ENCODE measurements around the gene WDFY2.

WDFY2 gene

DNA sequence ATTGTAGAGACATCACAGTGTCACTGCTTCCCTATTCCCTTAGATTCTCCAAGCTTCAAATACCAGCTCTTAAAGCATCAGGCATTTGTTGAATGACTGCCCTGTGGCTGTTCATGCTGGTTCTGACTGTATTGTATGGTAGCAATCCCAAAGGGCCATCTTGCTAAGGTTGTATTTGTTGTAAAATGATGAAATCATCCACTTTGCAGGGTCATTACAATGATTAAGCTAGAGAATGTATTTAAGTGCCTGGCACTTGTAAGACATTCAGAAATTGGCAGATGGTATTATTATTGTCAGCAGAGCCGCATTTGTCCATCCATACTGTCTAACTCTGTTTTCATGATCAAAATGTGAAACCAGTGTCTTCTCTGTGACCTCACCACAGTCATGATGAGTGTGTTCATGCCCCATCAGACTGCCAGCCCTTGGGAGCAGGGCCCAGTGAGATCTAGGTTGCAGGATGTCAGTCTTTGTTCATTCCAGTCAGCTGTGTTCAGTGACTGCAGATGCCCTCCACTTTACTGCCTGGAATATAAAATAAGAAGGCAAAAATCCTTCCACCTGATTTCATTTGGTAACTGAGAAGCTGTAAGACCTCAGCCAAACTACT, 133.6 kb downstream of the WDFY2 start:
- DNase-seq: no peak

DNA sequence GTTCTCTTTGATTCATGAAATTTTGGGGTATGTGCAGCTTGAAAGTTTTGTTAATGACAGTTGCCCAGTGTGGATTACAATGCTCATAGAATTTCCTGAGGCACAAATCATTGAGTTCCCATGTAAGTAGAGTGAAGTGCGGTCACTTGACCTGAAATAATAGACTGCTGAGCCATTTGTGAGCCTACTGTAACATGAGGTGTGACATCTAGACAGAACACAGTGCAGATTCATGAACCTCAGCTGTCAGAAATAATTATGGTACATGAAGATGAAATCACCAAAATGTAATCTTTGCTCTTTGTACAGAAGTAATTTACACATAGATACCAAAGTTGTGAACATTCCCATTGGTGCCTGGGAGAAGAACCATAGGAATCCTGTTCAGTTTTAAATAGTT, 135.1 kb downstream of the WDFY2 start:
- DNase-seq: no peak

DNA sequence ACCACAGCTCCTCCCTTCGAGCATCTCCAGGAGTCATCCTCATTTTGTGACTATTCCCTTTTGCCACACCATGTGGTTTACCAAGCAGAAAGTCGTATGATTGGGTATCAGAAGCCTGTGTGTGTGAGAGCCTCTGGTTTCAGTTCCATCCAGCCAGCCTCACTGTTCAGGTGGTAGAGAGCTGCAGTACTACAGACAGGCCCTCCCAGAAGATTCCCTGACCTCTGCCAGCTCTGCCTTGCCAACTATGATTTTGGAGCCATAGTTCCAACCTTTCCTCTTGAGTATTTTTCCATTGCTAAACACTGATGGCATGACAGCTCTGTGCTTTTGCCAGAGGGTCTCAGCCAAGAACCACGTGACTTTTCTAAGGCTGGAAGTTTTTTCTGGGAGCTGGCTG, 137.2 kb downstream of the WDFY2 start:
- no peak for DNase-seq

DNA sequence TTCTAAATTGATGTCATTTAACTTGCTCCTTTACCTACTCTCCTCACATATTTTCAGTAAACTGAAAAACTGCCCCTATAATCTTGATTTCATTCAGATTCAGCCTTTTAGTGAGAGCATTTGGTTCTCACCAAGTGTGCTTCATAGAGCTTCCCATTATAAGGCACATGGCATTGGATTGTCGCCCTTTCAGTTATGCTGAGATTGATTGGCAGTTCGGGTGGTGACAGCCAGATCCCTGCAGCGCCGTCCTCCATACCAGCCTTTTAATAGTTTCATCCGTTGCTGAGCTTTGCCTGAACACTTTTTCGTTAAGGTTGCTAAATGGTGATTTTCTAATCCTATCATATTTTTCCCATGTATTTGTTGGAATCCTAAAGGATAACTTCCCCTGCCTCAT, 139.3 kb downstream of the WDFY2 start:
- DNase-seq: no peak

DNA sequence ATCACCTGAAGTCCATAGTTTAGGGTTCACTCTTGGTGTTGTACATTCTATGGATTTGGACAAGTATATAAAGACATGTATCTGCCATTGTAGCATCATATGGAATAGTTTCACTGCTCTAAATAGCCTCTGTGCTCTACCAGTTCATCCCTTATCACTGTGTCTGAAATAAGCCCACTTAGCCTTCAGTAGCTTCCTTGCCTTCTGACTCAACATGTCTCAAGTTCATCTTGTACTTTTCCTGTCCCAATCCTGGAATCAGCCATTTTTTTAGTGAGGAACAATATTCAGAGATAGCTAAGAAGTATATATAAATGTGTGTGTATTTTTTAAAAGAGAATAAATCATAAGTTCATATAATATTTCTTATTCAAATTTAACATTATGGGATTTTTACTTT, 140.5 kb downstream of the WDFY2 start:
- no peak for DNase-seq

DNA sequence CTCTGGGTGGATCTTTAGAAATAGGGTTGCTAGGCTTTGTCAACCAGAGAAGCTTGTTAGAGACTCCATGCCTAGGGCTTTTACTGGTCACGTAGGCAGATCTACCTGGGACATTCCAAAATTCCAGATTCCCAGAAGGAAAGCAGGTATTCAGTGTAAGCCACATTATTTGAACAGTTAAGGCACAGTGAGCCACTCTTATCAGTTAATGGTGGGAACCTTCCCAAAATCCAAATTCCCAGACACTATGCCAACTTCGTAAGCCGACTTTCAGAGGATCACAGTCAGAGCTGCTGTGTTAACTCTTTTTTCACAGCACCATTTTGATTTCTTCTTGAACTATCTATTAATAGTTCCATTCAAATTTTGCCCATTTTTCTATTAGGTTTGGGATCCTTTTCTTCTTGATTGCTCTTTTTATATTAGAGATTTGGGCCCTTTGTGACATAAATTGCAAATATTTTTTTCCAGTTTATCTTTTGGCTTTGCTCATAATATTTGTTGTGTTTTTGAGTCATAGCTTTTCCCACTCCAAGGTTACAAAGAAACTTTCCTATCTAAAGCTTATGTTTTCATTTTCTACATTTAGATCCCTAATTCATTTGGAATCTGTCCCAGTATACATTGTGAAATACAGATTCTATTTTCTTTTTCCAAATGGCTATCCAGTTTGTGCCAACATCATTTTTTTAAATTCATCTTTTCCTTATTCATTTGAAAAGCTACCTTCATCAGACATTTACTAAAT, 142.4 kb downstream of the WDFY2 start:
- DNase-seq: no peak

DNA sequence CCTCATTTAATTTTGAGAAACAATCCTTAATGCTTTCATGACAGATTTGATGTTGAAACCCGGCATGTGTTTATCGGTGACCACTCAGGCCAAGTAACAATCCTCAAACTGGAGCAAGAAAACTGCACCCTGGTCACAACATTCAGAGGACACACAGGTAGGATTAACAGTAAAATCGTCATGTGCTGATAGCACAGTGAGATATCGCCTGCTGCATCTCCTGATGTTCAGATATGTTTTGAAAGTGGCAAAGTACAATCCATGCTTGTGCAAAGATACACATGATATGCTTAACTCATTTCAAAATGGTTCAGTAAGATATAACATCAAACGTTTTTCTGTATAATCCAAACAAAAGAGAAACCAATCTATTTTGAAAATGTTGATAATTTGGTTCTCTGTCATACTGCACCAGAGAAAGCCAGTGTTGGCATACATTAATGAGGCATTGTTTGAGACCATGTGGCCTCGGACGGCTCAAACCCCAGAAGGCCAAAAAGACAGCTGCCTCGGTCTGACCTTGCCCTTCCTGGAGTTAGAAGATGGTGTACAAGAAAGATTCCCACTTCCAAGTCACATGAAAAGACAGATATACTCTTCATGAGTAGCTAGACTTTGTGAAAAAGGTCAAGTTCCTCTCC, 143.5 kb downstream of the WDFY2 start:
- no peak for DNase-seq

DNA sequence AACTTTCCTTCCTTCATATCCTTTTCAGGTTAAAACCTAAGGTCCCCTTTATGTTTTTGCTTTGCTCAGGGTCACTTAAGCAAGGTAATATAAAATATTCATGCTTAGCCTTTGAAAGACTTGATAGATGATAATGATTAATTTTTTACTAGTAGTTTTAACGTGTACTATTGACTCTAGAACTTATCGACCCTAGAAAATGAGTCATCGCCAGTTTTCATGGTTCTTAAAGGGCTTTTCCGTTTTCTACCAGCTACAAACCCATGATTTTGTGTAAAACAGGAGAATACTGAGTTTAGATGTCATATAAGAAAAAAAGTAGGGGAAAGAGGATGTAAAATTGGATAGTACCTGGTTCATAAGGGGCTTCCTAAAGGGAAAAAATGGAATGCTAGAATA, 144.0 kb downstream of the WDFY2 start:
- DNase-seq: no peak

DNA sequence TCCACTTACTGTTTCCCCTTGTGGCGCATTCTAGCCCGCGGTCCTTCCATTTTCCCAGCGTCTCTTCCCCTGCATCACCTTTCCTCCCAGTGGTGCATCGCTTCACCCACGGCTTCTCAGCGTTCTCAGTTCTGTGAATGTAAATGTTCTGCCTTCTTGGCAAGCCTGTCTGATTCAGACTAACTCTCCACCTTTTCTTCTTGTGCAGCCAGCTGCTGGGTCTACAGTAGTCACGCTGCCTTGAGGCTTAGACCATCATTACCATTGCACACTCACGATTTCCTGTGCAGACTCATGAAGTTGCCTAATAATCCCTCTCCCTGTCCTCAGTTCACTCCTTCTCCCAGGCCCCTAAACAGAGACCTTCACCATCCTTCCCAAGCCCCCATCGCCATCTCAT, 144.7 kb downstream of the WDFY2 start:
- no peak for DNase-seq

DNA sequence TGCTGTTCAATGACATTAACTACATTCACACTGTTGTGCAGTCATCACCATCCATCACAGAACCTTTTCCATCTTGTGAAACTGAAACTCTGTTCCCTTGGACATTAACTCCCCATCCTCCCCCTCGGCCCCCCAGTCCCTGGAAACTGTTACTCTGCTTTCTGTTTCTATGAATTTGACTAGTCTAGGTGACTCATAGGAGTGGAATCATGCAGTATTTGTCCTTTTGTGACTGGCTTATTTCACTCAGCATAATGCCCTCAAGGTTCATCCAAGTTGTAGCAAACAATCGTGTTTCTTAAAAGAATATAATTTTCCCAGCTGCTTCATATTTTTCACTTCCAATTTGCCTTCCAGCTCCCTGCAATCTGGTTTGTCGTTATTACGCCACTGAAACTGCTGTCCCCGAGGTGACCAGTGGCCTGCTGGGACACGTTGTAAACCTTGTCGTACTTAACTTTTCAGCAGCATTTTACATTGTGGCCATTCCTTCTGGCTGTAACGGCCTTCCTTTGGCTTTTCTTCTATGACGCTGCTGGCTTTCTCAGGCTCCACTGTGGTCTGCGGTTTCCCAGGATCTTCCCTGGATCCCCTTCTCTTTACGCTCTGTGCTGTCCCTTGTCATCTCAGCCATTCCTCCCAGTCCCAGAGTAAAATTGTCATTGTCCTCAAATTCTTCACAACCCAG, 145.7 kb downstream of the WDFY2 start:
- no peak for DNase-seq

DNA sequence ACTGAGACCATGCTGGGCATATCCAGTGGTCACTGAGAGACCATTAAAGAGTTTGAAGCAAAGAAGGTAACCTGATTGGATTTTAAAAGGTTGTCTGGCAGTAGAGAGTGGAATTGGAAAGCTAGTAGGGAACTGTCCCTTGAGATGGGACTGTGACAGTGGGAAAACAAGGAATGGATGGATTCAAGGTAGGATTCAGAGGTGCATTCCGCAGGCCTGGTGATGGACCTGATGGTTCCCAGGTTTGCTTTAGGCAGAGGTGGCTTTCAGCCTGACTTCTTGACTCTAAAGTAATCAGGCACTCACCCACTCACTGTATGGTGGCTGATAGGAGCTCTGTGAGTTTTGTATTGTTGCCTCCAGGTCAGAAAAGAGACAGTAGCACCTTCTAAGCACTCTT, 146.7 kb downstream of the WDFY2 start:
- DNase-seq: no peak

DNA sequence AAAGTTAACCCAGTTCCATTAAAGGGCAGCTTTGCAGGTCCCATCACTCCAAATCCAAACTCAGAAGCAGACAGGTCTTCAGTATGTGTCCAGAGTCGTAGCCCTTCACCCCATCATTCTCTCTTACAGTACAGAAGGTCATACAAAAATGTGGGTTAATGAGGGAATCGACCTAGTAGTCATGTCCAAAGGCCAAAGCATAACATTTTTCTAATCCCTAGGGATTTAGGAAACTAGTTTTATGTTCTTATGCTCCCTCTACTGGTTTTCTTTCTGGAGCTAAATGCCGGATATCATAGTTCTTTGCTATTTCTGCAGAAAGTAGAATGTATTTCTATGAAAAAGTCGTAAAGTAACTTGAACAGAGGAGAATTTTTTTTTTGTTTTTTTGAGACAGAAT, 147.5 kb downstream of the WDFY2 start:
- peak; percentile 10 for DNase-seq

DNA sequence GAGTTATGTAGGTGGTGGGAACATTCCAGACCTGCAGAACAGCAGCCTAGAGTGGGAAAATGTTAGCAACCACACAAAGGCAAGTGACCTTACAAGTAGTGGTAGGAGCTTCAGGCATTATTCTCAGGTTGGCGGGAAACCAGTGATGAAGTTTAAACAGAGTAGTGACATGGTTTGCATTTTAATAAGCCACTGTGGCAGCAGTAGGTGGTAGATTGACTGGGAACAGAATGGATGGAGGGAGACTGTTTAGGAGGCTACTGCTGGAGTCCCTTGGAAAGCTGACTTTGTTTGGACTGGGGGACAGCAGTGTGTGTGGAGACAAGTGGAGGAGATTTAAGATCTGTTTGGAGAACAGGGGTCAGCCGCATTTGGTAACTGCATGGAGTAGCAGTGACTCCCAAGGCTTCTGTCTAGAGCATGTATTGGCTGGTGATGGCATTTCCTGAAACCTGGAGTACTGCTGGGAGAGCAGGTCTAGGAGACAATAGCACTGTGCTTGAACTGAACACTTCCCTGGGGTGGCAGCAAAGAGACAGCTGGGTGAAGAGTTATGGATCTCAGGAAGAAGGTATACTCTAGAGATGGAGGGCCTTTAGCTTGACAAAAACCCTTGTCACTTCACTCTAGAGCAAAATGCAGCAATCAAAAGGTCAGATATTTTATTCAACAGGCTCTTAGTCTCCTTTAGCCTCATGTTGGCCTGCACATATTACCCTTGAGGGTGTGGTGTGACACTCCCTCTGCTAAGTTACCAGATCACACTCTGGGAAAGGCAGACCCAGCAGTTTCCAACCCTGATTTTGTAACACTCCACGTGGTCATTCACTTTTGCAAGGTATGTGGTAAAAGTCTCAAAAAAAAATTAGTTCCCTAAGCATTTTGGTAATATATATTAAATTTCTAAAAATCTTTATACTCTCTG, 149.4 kb downstream of the WDFY2 start:
- peak; percentile 24 for DNase-seq

DNA sequence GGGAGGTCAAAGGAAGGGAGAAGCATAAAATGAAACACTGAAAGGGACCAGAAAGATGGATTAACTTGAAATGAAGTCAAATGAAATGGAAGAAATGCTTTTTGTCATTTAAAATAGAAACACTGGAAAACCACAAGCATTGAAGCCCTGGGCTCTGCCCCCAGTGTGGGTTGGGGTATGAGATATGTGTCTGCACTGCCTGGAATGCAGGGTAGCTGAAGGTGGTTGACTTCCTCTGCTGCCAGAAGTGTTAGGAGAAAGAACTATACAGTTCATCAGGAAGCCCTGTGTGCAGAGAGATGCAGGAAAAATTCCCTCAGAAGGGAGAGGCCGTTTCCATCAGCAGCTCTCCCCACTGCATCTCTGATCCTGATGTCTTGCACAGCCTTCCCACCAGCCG, 150.5 kb downstream of the WDFY2 start:
- DNase-seq: no peak

DNA sequence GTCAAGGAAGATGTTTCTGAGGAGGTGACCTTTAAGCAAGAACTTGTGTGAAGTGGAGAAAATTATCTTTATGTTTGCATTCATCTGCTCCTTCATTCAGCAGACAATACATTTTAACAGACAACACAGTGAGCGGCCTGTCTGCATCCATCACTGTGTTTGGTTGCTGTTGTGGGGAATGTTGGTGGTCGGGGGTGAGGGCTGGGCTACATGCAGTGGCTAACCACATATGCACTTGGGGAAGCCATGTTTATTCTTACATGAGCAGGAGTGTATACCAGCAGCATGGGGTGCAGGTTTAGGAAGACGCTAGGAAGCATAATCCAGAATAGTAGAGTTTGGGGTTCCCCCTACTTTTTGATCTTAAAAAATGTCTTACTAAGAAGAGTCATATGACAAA, 153.3 kb downstream of the WDFY2 start:
- DNase-seq: peak; percentile 31

DNA sequence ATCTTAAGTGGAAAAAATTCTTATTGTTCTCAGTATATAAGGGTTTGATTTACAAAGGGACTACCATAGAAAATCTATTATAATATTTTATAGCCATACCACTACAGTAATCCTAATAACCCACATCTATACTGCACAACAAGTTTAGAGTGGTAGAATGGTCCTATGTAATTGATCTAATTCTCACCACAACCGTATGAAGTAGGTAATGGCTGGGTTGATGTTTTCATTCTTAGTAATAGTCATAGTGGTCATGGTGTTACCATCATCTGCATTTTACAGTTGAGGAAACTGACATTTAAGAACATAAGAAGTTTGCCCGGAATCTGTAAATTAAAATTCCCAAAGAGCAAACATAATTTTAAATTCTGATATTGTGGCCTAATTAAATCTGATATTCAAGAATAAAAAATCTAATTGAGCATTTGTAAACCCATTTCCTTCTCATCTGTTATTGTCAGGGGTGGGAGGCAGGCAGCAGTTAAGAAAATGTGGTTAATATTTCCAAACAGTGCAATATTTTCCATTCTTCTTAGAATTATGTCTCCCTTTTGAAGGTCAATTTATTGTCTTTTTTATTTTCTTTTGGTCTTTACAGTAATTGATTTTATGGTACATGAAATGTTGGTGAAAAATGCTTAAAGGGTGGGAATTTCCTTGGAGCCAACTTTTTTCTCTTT, 154.1 kb downstream of the WDFY2 start:
- no peak for DNase-seq

DNA sequence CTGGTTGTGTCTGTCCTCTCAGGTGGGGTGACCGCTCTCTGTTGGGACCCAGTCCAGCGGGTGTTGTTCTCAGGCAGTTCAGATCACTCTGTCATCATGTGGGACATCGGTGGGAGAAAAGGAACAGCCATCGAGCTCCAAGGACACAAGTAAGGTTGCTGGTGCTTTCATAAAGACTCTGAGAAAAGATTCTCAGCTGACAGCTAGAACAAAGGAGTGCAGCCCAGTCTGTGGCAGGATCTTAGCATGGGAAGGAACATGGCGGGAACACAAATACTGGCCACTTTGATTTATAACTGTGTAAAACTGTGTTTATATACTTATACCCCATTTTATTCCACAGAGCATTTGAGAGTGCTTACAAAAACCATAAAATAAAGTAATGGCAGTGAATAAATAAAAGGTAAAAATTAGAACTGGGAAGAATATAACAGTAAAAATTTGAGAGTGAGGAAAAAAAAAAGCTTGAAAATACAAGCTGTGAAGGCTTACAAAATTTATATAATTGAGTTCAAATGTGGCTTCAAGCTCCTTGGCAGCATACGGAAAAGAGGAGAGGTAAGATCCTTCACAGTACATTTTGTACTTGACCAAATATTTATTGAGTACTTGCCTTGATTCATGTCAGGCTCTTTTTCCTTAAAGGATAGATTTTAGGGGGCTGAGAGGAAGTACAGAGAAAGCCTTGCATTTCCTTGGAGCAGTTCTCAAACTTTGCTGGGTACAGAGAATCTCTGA, 154.9 kb downstream of the WDFY2 start:
- no peak for DNase-seq

DNA sequence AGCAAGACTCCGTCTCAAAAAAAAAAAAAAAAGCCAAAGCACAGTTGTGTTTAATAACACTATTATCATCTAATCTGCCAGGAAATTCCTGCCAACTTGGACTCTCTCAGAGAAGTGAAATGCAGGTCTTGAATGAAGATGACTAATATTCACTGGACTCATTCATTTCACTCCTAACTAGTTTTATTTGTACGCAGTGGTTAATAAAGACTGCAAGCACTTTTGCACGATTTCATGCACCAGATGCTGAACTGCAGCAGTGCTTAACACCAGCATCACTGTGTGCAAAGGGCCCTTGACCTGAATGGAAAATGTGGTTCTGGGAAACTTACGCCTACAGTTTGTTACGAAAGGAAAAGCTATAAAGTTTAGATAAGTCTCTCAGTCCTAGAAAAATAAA, 156.4 kb downstream of the WDFY2 start:
- DNase-seq: no peak

DNA sequence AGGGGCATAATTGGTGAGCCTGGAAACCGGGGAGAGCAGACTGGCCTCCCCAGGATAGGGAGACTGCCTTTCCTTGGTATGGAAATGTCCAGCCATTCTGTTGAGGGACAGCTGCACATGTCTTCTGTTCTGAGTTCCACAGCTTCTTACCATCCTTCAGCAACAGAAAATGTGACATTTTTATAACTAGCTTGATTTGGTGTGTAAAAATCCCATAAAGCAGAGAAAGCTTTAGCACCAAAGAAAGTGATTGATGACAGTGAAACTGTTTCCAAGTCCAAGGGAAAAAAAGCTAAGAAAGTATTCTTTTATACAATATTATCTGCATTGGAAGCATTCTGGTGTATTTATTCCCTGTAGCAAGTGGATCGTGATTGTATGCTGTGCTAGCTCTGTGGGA, 157.8 kb downstream of the WDFY2 start:
- no peak for DNase-seq

DNA sequence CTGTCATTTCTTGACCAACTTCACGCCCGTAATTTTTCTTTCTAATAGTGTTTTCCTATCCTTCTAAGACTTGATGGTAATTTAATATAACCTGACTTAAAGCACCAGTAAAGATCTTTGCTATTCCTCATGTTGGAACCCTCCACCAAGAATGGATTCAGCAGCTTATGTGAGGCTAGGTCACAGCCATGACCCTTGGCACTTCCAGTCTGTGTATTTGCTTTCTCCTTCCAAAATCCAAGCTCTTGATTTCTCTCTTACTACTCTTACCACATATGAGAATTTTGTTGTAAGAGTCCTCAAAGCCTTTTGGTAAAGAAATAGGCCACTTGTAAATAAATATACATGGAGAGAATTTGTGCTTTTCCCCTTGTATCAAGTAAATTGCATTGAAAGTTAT, 158.3 kb downstream of the WDFY2 start:
- no peak for DNase-seq

DNA sequence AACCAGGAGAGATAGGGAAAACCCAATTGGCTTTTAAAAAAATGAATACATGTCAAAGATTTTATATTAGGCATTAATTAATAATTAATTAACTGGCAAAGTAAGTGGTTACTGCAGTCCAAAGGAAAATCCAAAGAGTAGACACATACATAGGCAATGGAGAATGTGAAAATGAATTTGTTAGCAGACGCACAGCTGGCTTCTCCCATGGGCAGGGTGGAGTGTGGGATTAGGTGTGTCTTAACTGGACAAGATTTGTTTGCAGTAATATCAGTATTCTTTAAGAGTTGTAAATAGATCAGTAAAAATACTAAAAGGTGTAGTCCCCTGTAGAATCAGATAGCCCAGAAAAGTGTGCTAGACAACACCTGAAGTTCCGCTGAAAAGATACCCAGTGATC, 161.0 kb downstream of the WDFY2 start:
- peak; percentile 40 for DNase-seq
